ENCODE data around the gene NUDT10.

DNA sequence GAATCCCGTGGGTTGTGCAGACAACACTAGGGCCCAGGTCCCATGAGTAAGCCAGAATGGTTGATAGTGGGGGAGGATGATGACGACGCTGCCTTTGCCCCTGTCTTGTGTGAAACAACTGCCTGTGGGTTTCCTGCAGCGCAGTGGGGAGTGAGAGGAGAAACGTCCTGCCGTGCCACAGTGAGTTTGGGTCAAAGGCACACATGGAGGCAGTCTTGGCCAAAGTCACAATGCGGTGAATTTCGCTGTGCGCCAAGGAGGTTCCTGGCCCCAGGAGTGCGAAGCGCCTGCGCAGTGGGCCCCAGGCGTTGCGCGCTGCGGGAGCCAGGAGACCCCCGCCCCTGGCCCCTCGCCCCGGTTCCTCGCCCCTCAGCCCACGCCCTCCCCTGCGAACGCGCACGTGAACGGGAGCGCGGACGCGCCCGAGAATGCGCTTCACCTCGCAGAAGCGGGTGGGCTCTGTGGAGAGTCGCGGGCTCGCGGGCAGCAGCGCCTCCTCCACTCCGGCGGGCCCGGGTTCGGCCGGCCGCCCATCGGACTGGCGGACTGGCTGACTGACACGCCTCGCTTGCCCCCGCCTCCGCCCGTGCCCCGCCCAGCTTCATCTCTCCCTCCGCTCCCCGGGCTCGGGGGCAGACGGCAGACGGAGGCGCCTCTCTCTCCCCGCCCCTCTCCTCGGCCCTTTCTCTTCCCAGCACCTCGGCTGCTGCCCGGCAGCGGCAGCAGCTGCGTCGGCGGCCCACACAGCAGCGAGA, at the start of gene NUDT10:
- TF ChIP-seq, protein P1, sequence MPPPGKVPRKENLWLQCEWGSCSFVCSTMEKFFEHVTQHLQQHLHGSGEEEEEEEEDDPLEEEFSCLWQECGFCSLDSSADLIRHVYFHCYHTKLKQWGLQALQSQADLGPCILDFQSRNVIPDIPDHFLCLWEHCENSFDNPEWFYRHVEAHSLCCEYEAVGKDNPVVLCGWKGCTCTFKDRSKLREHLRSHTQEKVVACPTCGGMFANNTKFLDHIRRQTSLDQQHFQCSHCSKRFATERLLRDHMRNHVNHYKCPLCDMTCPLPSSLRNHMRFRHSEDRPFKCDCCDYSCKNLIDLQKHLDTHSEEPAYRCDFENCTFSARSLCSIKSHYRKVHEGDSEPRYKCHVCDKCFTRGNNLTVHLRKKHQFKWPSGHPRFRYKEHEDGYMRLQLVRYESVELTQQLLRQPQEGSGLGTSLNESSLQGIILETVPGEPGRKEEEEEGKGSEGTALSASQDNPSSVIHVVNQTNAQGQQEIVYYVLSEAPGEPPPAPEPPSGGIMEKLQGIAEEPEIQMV (tag; conservative IDR thresholded peaks at IDR 0.05; ENCODE audit: low read depth) = no peak
- TF ChIP-seq POLR2A (conservative IDR thresholded peaks at IDR 0.05) (no peak), ZBTB7A (IDR thresholded peaks at IDR 0.05; ENCODE audit: borderline replicate concordance, control insufficient read depth, low read depth, low read length) (no peak), ZNF274 (IDR thresholded peaks at IDR 0.05; ENCODE audit: borderline replicate concordance, low read depth, low read length) (no peak), ZNF121 (CRISPR knock-in tag; conservative IDR thresholded peaks at IDR 0.05) (no peak), HDAC1 (IDR thresholded peaks at IDR 0.05) (no peak), EP300 (IDR thresholded peaks at IDR 0.05; ENCODE audit: low read length) (no peak), HMG20B (CRISPR knock-in tag; IDR thresholded peaks at IDR 0.05) (no peak), TCFL5 (CRISPR knock-in tag; conservative IDR thresholded peaks at IDR 0.05) (no peak), KDM1A (IDR thresholded peaks at IDR 0.05) (no peak), FOXK1 (CRISPR knock-in tag; IDR thresholded peaks at IDR 0.05; ENCODE audit: borderline replicate concordance) (no peak), CEBPB (tag; IDR thresholded peaks at IDR 0.05) (no peak)
- TF ChIP-seq, protein P2, sequence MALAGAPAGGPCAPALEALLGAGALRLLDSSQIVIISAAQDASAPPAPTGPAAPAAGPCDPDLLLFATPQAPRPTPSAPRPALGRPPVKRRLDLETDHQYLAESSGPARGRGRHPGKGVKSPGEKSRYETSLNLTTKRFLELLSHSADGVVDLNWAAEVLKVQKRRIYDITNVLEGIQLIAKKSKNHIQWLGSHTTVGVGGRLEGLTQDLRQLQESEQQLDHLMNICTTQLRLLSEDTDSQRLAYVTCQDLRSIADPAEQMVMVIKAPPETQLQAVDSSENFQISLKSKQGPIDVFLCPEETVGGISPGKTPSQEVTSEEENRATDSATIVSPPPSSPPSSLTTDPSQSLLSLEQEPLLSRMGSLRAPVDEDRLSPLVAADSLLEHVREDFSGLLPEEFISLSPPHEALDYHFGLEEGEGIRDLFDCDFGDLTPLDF (CRISPR knock-in tag; IDR thresholded peaks at IDR 0.05) = no peak
- TF ChIP-seq, protein P3, sequence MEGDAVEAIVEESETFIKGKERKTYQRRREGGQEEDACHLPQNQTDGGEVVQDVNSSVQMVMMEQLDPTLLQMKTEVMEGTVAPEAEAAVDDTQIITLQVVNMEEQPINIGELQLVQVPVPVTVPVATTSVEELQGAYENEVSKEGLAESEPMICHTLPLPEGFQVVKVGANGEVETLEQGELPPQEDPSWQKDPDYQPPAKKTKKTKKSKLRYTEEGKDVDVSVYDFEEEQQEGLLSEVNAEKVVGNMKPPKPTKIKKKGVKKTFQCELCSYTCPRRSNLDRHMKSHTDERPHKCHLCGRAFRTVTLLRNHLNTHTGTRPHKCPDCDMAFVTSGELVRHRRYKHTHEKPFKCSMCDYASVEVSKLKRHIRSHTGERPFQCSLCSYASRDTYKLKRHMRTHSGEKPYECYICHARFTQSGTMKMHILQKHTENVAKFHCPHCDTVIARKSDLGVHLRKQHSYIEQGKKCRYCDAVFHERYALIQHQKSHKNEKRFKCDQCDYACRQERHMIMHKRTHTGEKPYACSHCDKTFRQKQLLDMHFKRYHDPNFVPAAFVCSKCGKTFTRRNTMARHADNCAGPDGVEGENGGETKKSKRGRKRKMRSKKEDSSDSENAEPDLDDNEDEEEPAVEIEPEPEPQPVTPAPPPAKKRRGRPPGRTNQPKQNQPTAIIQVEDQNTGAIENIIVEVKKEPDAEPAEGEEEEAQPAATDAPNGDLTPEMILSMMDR (IDR thresholded peaks at IDR 0.05 in 2 of 3, conservative IDR thresholded peaks at IDR 0.05 in 1 of 3; ENCODE audit: insufficient read depth in 2 of 3, low read depth in 1 of 3, low read length in 3 of 3) = no peak

Measured in K562 (cell line).